GM12878 (cell line): Measurements from ENCODE around the gene INVS. TPM values are rescaled to one million over a fixed set of nuclear protein-coding genes. Genes with fewer than 3 reads are reported as not detected.
"Not testable (repeated sequence)": the region's sequence is repeated elsewhere in the genome, so short reads cannot be mapped to it uniquely, and the experiment has no call there.

Experiments
- ATAC-seq: fragments of 200-7000 bp; cut with Tn5 transposase; 3 replicates; pipeline ENCODE4 v1.9.1; 2020; ENCODE audit warnings: mild to moderate bottlenecking, moderate library complexity
- BruUV-seq: library from RNA; stranded (reverse); fragments of 400-500 nt; replicated peaks from 2 replicates; lab custom pipeline; 2021; lab: Mats Ljungman, UMichigan
- CTCF ChIA-PET: fragments of 300-600 bp; sonication (Branson Sonifier 250); formaldehyde crosslinking; extraction: SDS; loops from one replicate; lab custom pipeline; 2021; ENCODE audit warnings: inconsistent platforms; lab: Yijun Ruan, JAX
- POLR2A ChIA-PET: fragments of 350-600 bp; formaldehyde crosslinking; extraction: SDS; loops from one replicate; lab custom pipeline; 2021; ENCODE audit warnings: inconsistent platforms; lab: Charles Lee
- RAD21 ChIA-PET: fragments of 300-600 bp; sonication (Branson Sonifier 250); formaldehyde crosslinking; loops from one replicate; lab custom pipeline; 2023; ENCODE audit warnings: antibody characterized with exemption; ENCODE audit not compliant: unreplicated experiment; lab: Charles Lee
- SMC1A ChIA-PET: fragments of 300-600 bp; sonication (Branson Sonifier 250); formaldehyde crosslinking; loops from one replicate; lab custom pipeline; 2023; ENCODE audit not compliant: unreplicated experiment, uncharacterized antibody; lab: Charles Lee
- DNase-seq: peaks from one replicate; pipeline ENCODE4 v3.0.0-alpha.2; 2011; ENCODE audit warnings: low read depth, low spot score
- FAIRE-seq: peaks from 3 replicates; lab custom pipeline; 2011; peaks lifted over from hg19 to GRCh38; lab: Jason Lieb, UNC
- H2AFZ ChIP-seq: 2 replicates; pipeline ENCODE4 v1.6.0; 2011; ENCODE audit warnings: low read depth, low read length, control low read depth; ENCODE audit not compliant: control insufficient read depth
- H3K27ac ChIP-seq: 2 replicates; pipeline ENCODE4 v1.5.1; 2011; ENCODE audit warnings: control low read depth; ENCODE audit not compliant: control insufficient read depth, insufficient read depth
- H3K27me3 ChIP-seq, 2 experiments: replicated peaks in 1 of 2; 2 replicates each; pipeline versions ENCODE4 v1.6.0 to v1.6.1; 2011; ENCODE audit warnings: low read length in 1 of 2; ENCODE audit not compliant: control insufficient read depth in 2 of 2, insufficient read depth in 2 of 2
- H3K36me3 ChIP-seq, 2 experiments: 2 replicates each; pipeline ENCODE4 v1.5.1; 2011; ENCODE audit warnings: low read length in 1 of 2; ENCODE audit not compliant: control insufficient read depth in 2 of 2, insufficient read depth in 2 of 2
- H3K4me1 ChIP-seq: 2 replicates; pipeline ENCODE4 v1.6.1; 2011; ENCODE audit warnings: mild to moderate bottlenecking, low read length, moderate library complexity, mixed read lengths; ENCODE audit not compliant: control insufficient read depth, insufficient read depth
- H3K4me2 ChIP-seq: 2 replicates; pipeline ENCODE4 v1.6.0; 2011; ENCODE audit warnings: control low read depth; ENCODE audit not compliant: control insufficient read depth, insufficient read depth
- H3K4me3 ChIP-seq: fragments of 200-600 bp; sonication (generic); 2 replicates; pipeline ENCODE4 v1.5.1; 2016
- H3K79me2 ChIP-seq: 2 replicates; pipeline ENCODE4 v1.6.0; 2011; ENCODE audit warnings: low read length; ENCODE audit not compliant: control insufficient read depth, insufficient read depth
- H3K9ac ChIP-seq: 2 replicates; pipeline ENCODE4 v1.8.0; 2011; ENCODE audit warnings: low read length, control low read depth, mixed read lengths; ENCODE audit not compliant: control insufficient read depth, insufficient read depth
- H3K9me3 ChIP-seq: replicated peaks from 3 replicates; pipeline ENCODE4 v1.5.1; 2011; ENCODE audit warnings: mild to moderate bottlenecking, low read length; ENCODE audit not compliant: control insufficient read depth, insufficient read depth
- H4K20me1 ChIP-seq: 2 replicates; pipeline ENCODE4 v1.6.0; 2011; ENCODE audit not compliant: control insufficient read depth, insufficient read depth
- BMI1 ChIP-seq: fragments of 450-650 bp; IDR thresholded peaks from 2 replicates; pipeline ENCODE4 v1.6.1; 2016; ENCODE audit warnings: mild to moderate bottlenecking, moderate library complexity, borderline replicate concordance
- CEBPB ChIP-seq, 2 experiments: fragments of 150-350 bp in 1 of 2; IDR thresholded peaks; 2 replicates each; pipeline ENCODE4 v1.6.1; 2012 to 2014; ENCODE audit warnings: low read depth in 2 of 2, low read length in 2 of 2, borderline replicate concordance in 1 of 2, inconsistent platforms in 1 of 2
- CUX1 ChIP-seq: IDR thresholded peaks from 2 replicates; pipeline ENCODE4 v1.6.1; 2012; ENCODE audit warnings: improper control_type of control experiment, low read depth, low read length; ENCODE audit not compliant: insufficient replicate concordance
- RFX5 ChIP-seq: IDR thresholded peaks from 2 replicates; pipeline ENCODE4 v1.6.1; 2011; ENCODE audit warnings: low read depth, low read length, improper control_type of control experiment
- whole genome bisulfite sequencing: methylation state at CpG from one replicate; pipeline ENCODE4 v1.1.6; 2016; ENCODE audit warnings: low lambda C conversion rate; ENCODE audit not compliant: insufficient replicate concordance, insufficient coverage; ENCODE audit errors: missing lambda C conversion rate; 5-methylcytosine and 5-hydroxymethylcytosine counted together
- in situ Hi-C: fragments of 300-500 bp; cut with MboI; formaldehyde crosslinking; loops from 9 replicates; pipeline ENCODE4 v1.14.3; 2018; ENCODE audit warnings: mixed read lengths
- intact Hi-C: fragments of 100-400 bp; cut with micrococcal nuclease; formaldehyde crosslinking; loops from one replicate; pipeline ENCODE4 v1.14.2; 2022; ENCODE audit not compliant: unreplicated experiment
- polyA plus RNA-seq, 11 experiments: library from polyadenylated mRNA; depleted of rRNA in 4 of 11; unstranded in 6 of 11; stranded (reverse) in 5 of 11; fragments of >200 nt; fragmentation: Nextera tagmentation in 4 of 11; fragmentation: Illumina TruSeq in 1 of 11; extraction: Ambion mirVana in 4 of 11; extraction: Trizol in 1 of 11; gene quantifications; 1 replicate in 1 of 11; 2 replicates in 10 of 11; pipeline versions ENCODE4 v1.2.1 to v1.2.3, GENCODE V29; 2011 to 2016; ENCODE audit warnings: inconsistent platforms in 2 of 11, missing spikeins in 2 of 11, low read depth in 1 of 11
- total RNA-seq, 4 experiments: library from RNA; depleted of rRNA in 3 of 4; stranded (reverse); fragments of >200 nt in 3 of 4; fragmentation: Illumina TruSeq in 1 of 4; extraction: Trizol in 1 of 4; gene quantifications; 2 replicates each; pipeline versions ENCODE4 v1.2.1 to v1.2.3, GENCODE V29; 2013 to 2021
- TF ChIP-seq, protein P1 (sequence below): fragments of 450-650 bp; IDR thresholded peaks from 2 replicates; pipeline ENCODE4 v1.6.1; 2014; ENCODE audit warnings: mild to moderate bottlenecking
- TF ChIP-seq, protein P2 (sequence below): fragments of 150-350 bp; IDR thresholded peaks from 2 replicates; pipeline ENCODE4 v1.6.1; 2016; ENCODE audit warnings: low read depth, low read length

The INVS gene
- total and polyA plus RNA-seq, 10 of the 15 experiments (the other 5 are each of a cell fraction or from before 2014, with no cell fraction given), result 0.93 to 20.8 (median 13.2) TPM

- H3K9me3 ChIP-seq, H4K20me1 ChIP-seq, FAIRE-seq, H2AFZ ChIP-seq, H3K4me3 ChIP-seq, DNase-seq, H3K27ac ChIP-seq, intact Hi-C loops, H3K4me1 ChIP-seq, SMC1A ChIA-PET, H3K9ac ChIP-seq, RAD21 ChIA-PET, CTCF ChIA-PET, H3K79me2 ChIP-seq, H3K27me3 ChIP-seq, ATAC-seq, H3K4me2 ChIP-seq, BruUV-seq, H3K36me3 ChIP-seq, in situ Hi-C loops: not testable (repeated sequence)
- POLR2A ChIA-PET, result interaction anchor here (0.5 kb wide), 1 partner anchor 77 kb away, joined by 4 read pairs; no protein-coding TSS in a partner anchor
- 86% methylated on average over 8 of the region's 8 CpGs for WGBS
Measured at GRCh38 chr9:100145976-100146375, 46.9 kb downstream of the INVS start.

- no peak overlapping the region for H3K9ac ChIP-seq
- BruUV-seq, result no TSS peak
- RAD21 ChIA-PET, result no interaction called here
- SMC1A ChIA-PET, result interaction anchor here (1.8 to 2.7 kb wide), 2 partner anchors 9 to 18 kb away, joined by 5 to 10 read pairs; no protein-coding TSS in a partner anchor
- H3K4me3 ChIP-seq, result no peak overlapping the region
- H3K79me2 ChIP-seq, result no peaks in the 10 kb centered on the region
- CTCF ChIA-PET, result interaction anchor here (1.9 kb wide), 1 partner anchor 8 kb away, joined by 5 read pairs; no protein-coding TSS in a partner anchor
- DNase-seq (no peak), ATAC-seq (no peak), FAIRE-seq (no peak)
- in situ Hi-C loops, result no loop called here
- no peaks in the 10 kb centered on the region for H3K4me1 ChIP-seq
- no peak overlapping the region for H3K4me2 ChIP-seq
- H3K9me3 ChIP-seq, result no peaks in the 10 kb centered on the region
- 39% methylated on average over 2 of the region's 2 CpGs for WGBS
- no peak overlapping the region for H2AFZ ChIP-seq
- H3K36me3 ChIP-seq, result no peaks in the 10 kb centered on the region
- no peaks in the 10 kb centered on the region for H3K27me3 ChIP-seq
- POLR2A ChIA-PET, result no interaction called here
- H4K20me1 ChIP-seq, result no peaks in the 10 kb centered on the region
- no peak overlapping the region for H3K27ac ChIP-seq
- intact Hi-C loops, result no loop called here
- TF ChIP-seq BMI1 (no peak), RFX5 (no peak), CUX1 (no peak), CEBPB (IDR thresholded peaks at IDR 0.05; ENCODE audit: borderline replicate concordance in 1 of 2, low read depth in 2 of 2, low read length in 2 of 2) (no peak)
- TF ChIP-seq, protein P1, sequence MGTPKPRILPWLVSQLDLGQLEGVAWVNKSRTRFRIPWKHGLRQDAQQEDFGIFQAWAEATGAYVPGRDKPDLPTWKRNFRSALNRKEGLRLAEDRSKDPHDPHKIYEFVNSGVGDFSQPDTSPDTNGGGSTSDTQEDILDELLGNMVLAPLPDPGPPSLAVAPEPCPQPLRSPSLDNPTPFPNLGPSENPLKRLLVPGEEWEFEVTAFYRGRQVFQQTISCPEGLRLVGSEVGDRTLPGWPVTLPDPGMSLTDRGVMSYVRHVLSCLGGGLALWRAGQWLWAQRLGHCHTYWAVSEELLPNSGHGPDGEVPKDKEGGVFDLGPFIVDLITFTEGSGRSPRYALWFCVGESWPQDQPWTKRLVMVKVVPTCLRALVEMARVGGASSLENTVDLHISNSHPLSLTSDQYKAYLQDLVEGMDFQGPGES, result no peak
- TF ChIP-seq, protein P2, sequence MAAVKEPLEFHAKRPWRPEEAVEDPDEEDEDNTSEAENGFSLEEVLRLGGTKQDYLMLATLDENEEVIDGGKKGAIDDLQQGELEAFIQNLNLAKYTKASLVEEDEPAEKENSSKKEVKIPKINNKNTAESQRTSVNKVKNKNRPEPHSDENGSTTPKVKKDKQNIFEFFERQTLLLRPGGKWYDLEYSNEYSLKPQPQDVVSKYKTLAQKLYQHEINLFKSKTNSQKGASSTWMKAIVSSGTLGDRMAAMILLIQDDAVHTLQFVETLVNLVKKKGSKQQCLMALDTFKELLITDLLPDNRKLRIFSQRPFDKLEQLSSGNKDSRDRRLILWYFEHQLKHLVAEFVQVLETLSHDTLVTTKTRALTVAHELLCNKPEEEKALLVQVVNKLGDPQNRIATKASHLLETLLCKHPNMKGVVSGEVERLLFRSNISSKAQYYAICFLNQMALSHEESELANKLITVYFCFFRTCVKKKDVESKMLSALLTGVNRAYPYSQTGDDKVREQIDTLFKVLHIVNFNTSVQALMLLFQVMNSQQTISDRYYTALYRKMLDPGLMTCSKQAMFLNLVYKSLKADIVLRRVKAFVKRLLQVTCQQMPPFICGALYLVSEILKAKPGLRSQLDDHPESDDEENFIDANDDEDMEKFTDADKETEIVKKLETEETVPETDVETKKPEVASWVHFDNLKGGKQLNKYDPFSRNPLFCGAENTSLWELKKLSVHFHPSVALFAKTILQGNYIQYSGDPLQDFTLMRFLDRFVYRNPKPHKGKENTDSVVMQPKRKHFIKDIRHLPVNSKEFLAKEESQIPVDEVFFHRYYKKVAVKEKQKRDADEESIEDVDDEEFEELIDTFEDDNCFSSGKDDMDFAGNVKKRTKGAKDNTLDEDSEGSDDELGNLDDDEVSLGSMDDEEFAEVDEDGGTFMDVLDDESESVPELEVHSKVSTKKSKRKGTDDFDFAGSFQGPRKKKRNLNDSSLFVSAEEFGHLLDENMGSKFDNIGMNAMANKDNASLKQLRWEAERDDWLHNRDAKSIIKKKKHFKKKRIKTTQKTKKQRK, result no peak
Measured at GRCh38 chr9:100150214-100150613, 51.2 kb downstream of the INVS start.
